HG02840 (cell line): Measurements from ENCODE around the gene FYCO1.

ENCODE experiments used
- ATAC-seq: cut with Tn5 transposase; IDR thresholded peaks from one replicate; pipeline ENCODE4 v1.9.1; 2021; ENCODE audit warnings: mild to moderate bottlenecking, moderate library complexity, moderate number of reproducible peaks; ENCODE audit not compliant: unreplicated experiment, low FRiP score

FYCO1 gene

GRCh38 chr3:45985532-45986302 lies 9.9 kb downstream of the FYCO1 start:
- no peak for ATAC-seq

GRCh38 chr3:45984331-45985312 lies 11.0 kb downstream of the FYCO1 start:
- ATAC-seq = no peak

- no peak for ATAC-seq
Observed at GRCh38 chr3:45983770-45984169, 11.9 kb downstream of the FYCO1 start.

- no peak for ATAC-seq
Observed at GRCh38 chr3:45981346-45982074, 14.1 kb downstream of the FYCO1 start.

GRCh38 chr3:45980819-45981218 lies 14.8 kb downstream of the FYCO1 start:
- ATAC-seq = no peak

GRCh38 chr3:45980229-45980813 lies 15.3 kb downstream of the FYCO1 start:
- ATAC-seq = no peak

- ATAC-seq = no peak
Observed at GRCh38 chr3:45979378-45979777, 16.2 kb downstream of the FYCO1 start.

- ATAC-seq = no peak
Observed at GRCh38 chr3:45978006-45978761, 17.4 kb downstream of the FYCO1 start.

GRCh38 chr3:45976191-45977091 lies 19.2 kb downstream of the FYCO1 start:
- no peak for ATAC-seq

GRCh38 chr3:45975686-45976085 lies 19.9 kb downstream of the FYCO1 start:
- no peak for ATAC-seq

- no peak for ATAC-seq
Observed at GRCh38 chr3:45974686-45975085, 20.9 kb downstream of the FYCO1 start.

GRCh38 chr3:45972534-45973402 lies 22.9 kb downstream of the FYCO1 start:
- ATAC-seq = no peak

GRCh38 chr3:45969953-45970352 lies 25.7 kb downstream of the FYCO1 start:
- no peak for ATAC-seq

GRCh38 chr3:45969116-45969515 lies 26.5 kb downstream of the FYCO1 start:
- no peak for ATAC-seq

- no peak for ATAC-seq
Observed at GRCh38 chr3:45968706-45969105, 26.9 kb downstream of the FYCO1 start.

GRCh38 chr3:45968149-45968548 lies 27.5 kb downstream of the FYCO1 start:
- ATAC-seq = no peak

GRCh38 chr3:45967724-45968123 lies 27.9 kb downstream of the FYCO1 start:
- no peak for ATAC-seq
